Fibroblast of mammary gland (primary cell): ENCODE measurements around the gene TTLL5.
"Not testable (repeated sequence)": the region's sequence is repeated elsewhere in the genome, so short reads cannot be mapped to it uniquely, and the experiment has no call there.

Source experiments
- DNase-seq: peaks from one replicate; pipeline ENCODE4 v3.0.0-alpha.2; 2010; ENCODE audit warnings: low read depth
- H3K4me3 ChIP-seq: 2 replicates; pipeline ENCODE4 v1.5.1; 2011; ENCODE audit warnings: low read depth, mild to moderate bottlenecking, low read length, moderate library complexity; ENCODE audit not compliant: control insufficient read depth
- TF ChIP-seq, protein P1 (sequence below): conservative IDR thresholded peaks from 2 replicates; pipeline ENCODE4 v1.5.1; 2011; ENCODE audit warnings: low read depth, low read length, inconsistent platforms; ENCODE audit not compliant: control insufficient read depth, insufficient read depth

TTLL5 gene

GRCh38 chr14:75835156-75835725, 174.2 kb downstream of the TTLL5 start:
- DNase-seq = no peak
- TF ChIP-seq, protein P1, sequence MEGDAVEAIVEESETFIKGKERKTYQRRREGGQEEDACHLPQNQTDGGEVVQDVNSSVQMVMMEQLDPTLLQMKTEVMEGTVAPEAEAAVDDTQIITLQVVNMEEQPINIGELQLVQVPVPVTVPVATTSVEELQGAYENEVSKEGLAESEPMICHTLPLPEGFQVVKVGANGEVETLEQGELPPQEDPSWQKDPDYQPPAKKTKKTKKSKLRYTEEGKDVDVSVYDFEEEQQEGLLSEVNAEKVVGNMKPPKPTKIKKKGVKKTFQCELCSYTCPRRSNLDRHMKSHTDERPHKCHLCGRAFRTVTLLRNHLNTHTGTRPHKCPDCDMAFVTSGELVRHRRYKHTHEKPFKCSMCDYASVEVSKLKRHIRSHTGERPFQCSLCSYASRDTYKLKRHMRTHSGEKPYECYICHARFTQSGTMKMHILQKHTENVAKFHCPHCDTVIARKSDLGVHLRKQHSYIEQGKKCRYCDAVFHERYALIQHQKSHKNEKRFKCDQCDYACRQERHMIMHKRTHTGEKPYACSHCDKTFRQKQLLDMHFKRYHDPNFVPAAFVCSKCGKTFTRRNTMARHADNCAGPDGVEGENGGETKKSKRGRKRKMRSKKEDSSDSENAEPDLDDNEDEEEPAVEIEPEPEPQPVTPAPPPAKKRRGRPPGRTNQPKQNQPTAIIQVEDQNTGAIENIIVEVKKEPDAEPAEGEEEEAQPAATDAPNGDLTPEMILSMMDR = no peak
- no peak overlapping the region for H3K4me3 ChIP-seq

DNA sequence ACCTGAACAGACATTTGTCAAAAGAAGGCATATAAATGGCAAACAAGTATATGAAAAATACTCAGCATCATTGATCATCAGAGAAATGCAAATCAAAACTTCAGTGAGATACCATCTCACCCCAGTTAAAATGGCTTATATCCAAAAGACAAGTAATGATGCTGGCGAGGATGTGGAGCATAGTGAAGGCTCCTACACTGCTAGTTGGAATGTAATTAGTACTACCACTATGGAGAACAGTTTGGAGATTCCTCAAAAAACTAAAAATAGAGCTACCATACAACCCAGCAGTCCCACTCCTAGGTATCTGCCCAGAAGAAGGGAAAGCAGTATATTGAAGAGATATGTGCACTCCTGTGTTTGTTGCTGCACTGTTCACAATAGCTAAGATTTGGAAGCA, 174.7 kb downstream of the TTLL5 start:
- DNase-seq = no peak
- TF ChIP-seq, protein P1 = no peak
- no peak overlapping the region for H3K4me3 ChIP-seq

DNA sequence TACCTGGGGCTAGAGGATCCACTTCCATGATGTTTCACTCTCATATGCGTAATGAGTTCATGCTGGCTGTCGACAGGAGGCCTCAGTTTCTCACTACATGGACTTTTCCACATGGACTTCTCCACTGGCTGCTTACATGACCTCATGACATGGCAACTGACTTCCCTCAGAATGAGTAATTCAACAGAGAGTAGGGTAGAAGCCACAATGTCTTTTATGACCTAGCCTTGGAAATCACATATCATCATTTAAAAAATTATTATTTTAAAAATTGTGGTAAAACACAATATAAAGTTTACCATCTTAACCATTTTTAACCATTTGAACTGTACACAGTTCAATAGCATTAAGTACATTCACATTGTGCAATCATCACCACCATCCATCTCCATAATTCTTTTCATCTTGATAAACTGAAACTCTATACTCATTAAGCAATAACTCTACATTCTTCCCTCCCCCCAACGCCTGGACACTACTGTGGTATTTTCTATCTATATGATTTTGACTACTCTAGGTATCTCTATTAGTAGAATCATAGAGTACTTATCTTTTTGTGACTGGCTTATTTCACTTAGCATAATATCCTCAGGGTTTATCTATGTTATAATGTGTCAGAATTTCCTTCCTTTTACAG, 176.2 kb downstream of the TTLL5 start:
- H3K4me3 ChIP-seq = no peak overlapping the region
- peak; percentile 72 for DNase-seq
- TF ChIP-seq, protein P1 = no peak

GRCh38 chr14:75840911-75841310, 179.9 kb downstream of the TTLL5 start:
- no peak for DNase-seq
- H3K4me3 ChIP-seq = no peak overlapping the region
- TF ChIP-seq, protein P1 = no peak

- TF ChIP-seq, protein P1 = no peak
- H3K4me3 ChIP-seq = no peak overlapping the region
- no peak for DNase-seq
These were observed 181.5 kb downstream of the TTLL5 start for GRCh38 chr14:75842551-75842950.

DNA sequence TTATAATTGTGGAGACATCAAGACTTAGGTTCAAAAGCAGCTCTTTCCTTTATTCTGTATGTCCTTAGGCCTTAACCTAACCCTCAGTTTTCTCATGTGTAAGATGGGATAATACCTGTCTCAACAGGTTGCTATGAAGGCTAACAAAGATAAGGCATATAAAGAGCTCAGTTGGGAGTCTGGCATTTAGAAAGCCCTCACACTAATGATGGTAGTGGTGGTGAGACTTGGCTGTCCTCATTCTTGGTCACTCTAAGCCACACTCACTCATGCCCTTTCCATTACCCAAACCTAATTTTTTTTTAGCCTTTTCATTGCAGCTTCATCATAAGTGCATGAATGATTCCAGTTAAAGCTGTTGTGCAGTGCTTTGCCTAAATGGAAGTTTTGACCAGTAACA, 183.4 kb downstream of the TTLL5 start:
- TF ChIP-seq, protein P1 = no peak
- DNase-seq = no peak
- no peak overlapping the region for H3K4me3 ChIP-seq

DNA sequence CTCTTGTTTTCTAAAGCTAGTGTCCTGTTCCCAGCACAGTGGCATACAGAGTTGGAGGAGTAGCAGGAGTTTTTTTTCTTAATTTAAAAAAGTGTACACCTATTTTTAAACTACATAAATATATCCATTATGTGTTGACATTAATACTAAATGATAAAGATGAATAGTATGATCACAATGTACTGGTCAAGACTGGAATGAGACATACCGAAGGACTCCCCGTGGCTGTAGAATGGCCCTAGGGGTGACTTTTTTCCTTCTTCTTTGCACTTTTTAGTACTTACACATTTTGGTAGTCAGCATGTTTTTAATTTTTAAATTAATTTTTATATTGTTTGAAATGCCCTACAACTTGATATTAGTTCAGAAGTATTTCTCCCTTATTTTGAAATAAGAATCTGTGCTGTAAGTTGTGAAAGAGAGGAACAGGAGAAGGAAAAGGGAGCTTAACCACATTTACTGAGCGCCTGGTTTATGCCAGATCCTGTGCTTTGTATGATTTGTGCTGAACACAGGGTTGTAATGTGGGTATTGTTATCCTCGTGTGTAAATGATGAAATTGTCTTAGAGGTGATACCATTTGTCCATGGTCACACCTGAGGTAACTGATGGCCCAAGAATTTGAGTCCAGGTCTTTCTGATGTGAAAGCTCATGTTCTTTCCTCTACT, 184.2 kb downstream of the TTLL5 start:
- no peak overlapping the region for H3K4me3 ChIP-seq
- DNase-seq = no peak
- TF ChIP-seq, protein P1 = no peak

- not testable (repeated sequence) for DNase-seq, H3K4me3 ChIP-seq
These were observed 185.6 kb downstream of the TTLL5 start for GRCh38 chr14:75846694-75847093.
